T-helper 2 cell treated with Interferon-gamma antibody and Interleukin-4, amounts not matched to agents 100 ng/mL and 5 ng/mL, for 36 hours (primary cell): ENCODE results near the gene NLE1. TPM values are rescaled to one million over a fixed set of nuclear protein-coding genes. Genes with fewer than 3 reads are reported as not detected.
"Not testable (repeated sequence)": the region's sequence is repeated elsewhere in the genome, so short reads cannot be mapped to it uniquely, and the experiment has no call there.

ENCODE experiments used
- intact Hi-C: fragments of 100-400 bp; cut with micrococcal nuclease; formaldehyde crosslinking; loops from one replicate; pipeline ENCODE4 v1.15.1; 2023
- total RNA-seq: library from RNA; stranded (reverse); gene quantifications from 2 replicates; pipeline ENCODE4 v1.2.3, GENCODE V29; 2022

NLE1 gene
- total RNA-seq, 1 donor from 2014 or later: 22.9 TPM

DNA sequence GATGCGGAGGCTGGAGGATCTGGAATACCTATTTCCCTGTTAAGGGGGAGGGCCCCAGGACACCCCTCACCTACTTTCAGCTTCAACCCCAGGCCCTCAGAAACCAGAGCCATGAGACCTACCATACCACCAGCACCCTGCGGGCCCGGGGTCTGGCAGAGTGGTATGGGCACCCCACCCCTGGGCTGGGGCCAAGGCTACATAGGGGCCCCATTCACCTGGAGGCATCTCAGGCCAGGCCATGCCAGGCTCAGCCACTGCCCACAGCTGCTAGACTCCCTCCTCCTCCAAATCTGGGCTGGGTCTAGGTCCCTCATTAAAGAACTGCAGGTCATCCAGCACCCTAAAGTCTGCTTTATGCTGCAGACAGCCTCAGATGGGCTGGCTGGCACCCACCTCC is 11.7 kb downstream of the NLE1 start:
- intact Hi-C loops: no loop called here

DNA sequence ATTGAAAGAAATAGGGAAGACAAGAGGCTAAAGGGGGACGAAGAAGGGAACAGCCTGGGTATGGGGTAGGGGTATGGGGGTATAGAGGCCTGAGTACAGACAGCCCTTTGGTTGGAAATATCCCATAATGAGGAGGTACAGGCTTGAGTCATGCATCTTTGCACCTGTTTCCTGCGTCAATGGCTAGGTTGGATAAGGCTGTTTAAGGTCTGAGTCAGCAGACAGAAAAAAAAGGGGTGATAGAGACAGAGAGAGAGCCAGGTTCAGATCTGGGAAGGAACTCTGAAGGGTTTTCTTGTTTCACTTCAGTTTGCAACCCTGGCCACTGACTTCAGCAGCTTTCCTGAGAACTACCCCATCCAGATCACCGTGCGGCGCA is 12.1 kb downstream of the NLE1 start:
- intact Hi-C loops: no loop called here

DNA sequence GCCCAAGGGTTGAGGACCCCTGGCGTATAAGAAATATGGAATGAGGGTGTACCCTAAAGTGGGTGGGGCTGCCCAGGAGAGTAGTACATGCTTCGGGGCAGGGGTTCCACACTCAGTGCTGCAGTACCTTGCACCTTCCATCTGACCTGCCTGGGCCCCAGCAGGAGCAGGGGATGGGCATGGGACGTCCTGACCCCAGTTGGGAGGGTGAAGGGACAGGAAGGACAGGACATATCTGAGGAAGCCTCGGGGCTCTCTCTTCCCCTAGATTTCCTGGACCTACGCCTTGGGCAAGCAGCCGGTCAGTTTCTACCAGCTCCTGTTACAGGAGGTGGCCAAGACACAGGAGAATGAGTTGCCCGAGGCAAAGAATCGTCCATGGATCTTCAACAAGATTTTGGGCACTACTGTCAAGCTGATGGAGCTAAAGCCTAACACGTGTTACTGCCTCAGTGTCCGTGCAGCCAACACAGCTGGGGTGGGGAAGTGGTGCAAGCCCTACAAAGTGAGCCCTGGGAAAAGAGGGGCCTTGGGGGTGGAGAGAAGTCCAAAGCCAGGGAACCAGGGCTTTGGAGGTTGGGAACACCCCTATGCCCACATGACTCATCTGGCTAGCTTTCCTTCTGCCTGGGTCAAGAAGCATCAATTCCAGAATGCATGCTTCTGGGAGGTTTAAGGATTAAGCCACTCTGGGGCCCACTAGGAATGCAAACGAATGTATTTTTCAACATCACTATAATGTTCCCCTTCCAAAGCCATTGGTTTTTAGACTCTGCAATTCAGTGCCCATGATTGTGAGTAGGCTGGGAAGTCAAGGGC is 12.7 kb downstream of the NLE1 start:
- intact Hi-C loops: no loop called here

DNA sequence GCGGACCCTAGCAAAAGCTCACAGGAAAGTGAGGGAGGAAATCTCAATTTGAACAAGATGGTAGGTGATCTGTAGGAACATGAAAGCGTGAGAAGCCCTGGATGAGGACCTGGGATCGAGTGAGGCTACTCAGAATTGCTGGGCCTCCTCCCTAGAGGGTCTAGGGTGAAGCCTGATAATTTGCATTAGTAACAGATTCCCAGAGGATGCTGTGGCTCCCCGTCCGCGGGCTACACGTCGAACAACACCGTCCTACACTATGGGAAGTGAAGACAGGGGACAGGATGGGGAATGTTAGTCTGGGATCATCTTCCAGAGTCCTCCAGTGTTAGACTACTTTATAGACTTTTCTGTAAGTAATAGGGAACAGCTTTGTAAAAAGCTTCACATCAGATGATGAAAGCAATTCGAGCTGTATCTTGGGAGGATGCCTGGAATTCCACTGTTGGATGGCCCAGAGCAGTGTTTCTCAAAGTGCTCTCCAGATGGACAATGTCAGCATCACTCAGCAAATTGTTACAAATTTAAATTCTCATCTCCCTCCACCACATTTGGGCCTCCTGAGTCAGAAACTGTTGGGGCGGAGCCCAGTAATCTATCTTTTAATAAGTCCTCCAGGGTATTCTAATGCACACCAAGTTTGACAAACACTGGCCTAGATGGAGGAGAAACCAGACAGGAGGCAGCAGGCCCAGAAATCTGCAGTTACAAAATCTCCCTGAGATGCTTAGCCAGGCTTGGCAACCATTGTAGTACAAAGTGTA is 14.2 kb downstream of the NLE1 start:
- intact Hi-C loops: no loop called here

DNA sequence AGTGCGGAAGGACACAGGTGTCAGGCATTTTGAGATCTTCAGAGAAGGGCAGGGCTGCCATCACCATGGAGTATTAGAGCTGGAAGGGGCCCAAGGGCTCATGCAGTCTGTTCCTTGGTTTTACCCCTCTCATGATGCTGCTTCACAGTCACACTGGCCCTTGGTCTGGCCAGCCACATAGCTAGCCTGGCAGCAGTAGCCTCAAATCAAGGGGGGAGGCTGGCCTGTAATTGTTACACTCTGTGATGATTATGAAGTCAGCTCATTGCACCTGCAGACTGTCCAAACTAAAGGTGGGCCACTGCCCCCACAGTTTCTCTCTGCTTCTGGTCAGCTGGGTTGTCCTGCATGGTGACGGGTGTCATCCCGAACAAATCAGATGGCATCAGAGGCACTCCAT is 20.8 kb downstream of the NLE1 start, which contains the start of gene FNDC8:
FNDC8 (plus strand) TSS at position 301 of the 400 bp plus-strand sequence; CDS start at position 380, 79 bp downstream.
- intact Hi-C loops: no loop called here

DNA sequence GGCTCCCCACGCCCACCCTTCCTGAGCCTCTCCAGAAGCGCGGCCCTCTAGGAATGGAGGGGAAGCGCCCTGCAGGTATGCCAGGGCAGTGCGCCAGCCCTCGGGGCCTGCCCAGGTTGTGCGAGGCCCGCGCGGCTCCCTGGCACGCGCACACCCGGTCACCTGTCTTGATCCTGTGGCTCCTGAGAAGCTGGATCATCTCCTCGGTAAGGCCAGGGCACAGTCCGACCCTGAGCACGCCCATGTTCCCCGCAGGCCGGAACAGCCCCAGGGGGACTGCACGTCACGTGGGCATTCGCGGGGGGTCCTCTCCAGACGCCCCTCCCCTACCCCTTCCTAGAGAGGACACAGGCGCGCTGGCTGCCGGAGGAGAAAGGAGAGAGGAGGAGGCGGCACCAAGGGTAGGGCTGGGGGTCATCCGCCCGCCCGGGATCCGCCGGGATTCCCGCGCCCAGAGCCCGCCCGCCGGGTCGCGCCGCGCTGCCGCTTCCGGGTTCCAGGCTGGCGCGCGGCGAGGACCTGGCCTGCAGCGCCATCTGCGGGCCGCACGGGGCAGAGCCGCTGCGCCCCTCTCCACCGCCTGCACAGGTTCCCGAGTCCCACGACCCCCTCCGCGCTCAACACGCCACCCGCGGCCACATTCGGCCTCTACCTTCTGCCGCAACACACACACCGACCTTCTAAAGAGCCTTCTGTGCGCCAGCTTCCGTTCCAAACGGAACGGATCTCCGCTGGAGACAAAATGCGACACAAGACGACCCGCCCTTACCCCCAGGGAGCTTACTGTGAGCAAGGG is 22.5 kb downstream of the NLE1 start, which contains the start of gene RAD51D:
RAD51D (minus strand) TSS at position 491 of the 796 bp plus-strand sequence; CDS start at position 244, 247 bp downstream.
- intact Hi-C loops: loop anchor here (1.0 to 2.0 kb wide), 5 partner anchors 30 to 699 kb away; partner anchors contain the start of gene LIG3

DNA sequence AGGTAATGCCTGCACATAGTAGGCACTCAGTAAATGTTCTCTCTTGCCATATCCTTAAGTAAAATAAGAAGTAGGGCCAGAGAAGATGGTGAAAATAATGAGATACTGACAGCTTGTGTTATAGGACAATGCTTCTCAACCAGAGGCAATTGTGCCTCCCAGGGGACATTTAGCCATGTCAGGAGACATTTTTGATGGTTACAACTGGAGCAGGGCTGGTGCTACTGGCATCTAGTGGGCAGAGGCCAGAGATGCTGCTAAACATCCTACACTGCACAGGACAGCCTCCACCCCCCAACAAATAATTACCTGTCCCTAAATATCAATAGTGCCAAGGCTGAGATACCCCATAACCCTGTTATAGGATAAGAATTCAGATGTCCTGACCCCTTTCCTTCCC is 24.1 kb downstream of the NLE1 start:
- intact Hi-C loops: loop anchor here (2.0 kb wide), 1 partner anchor 575 kb away; no protein-coding TSS in a partner anchor

DNA sequence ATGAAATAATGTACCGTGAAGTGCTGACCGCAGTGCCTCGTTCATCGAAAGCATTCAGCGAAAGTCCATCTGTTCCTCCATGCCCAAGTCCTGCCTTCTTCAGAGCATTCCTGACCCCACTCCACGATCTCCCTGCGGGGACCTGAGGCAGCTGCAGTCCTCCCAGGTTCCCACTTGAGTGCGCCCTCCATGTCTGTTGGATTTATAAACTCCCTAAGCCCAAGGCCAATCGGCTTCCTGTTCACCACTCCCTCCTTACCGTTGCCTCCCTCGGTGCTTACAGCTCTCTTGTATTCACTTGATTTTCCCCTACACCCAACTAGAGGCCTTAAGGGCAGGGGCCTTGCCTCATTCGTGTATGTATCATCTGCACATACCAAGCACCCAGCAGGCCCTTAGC is 25.3 kb downstream of the NLE1 start:
- intact Hi-C loops: no loop called here

DNA sequence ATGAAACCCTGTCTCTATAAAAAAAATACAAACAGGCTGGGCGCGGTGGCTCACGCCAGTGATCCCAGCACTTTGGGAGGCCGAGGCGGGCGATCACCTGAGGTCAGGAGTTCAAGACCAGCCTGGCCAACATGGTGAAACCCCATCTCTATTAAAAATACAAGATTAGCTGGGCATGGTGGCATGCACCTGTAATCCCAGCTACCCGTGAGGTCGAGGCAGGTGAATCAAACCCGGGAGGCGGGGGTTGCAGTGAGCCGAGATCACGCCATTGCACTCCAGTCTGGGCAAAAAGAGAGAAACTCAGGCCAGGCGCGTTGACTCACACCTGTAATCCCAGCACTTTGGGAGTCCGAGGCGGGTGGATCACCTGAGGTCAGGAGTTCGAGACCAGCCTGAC is 31.3 kb downstream of the NLE1 start:
- intact Hi-C loops: not testable (repeated sequence)

DNA sequence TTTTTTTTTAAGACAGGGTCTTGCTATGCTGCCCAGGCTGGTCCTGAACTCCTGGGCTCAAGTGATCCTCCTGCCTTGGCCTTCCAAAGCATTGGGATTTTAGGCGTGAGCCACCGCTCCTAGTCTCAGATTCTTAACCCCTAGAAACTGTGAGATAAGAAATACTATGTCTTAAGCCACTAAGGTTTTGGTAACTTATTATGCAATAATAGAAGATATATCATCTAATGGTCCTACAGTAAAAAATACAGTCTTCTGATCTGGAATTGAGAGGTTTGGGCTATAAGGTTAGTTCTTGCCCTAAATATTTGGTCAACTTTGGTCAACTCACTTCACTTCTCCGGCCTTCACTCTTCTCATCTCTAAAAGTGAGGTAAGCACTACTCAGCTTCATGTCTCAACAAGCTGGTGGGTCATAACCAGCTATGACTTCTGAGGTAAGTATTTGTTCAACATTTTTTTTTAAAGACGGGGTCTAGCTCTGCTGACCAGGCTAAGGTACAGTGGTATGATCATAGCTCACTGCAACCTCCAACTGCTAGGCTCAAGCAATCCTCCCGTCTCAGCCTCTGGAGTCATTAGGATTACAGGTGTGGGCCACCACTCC is 37.2 kb downstream of the NLE1 start:
- intact Hi-C loops: no loop called here

DNA sequence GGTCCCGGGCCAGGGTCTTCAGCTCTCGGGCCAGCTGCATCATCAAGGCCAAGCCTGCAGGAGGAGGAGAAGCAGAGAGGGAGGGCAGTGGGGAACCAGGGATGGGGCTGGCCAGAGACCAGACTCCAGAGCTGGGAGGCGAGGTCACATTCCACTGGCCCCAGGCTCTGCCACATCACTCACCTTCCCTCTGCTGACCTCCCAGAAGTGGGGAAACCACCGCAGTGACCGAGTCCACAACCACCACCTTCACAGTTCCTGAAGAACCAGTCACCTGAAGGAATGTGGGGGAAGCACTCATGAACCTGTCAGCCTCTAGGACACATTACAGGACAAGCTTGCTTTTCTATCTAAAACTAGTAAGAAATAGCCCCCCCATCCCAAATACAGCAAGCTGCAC is 38.8 kb downstream of the NLE1 start:
- intact Hi-C loops: no loop called here

DNA sequence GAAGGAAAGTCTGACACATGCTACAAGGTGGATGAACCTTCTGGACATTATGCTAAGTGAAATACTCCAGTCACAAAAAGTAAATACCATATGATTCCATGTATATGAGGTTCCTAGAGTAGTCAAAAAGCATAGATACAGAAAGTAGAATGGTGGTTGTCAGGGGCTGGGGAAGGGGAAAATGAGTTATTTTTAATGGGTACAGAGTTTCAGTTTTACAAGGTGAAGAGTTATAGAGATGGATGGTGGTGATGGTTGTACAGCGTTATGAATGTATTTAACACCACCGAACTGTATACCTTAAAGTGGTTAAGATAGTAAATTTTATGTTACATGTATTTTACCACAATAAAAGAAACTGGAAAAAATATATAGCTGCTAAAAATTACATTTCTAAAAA is 40.4 kb downstream of the NLE1 start:
- intact Hi-C loops: no loop called here

DNA sequence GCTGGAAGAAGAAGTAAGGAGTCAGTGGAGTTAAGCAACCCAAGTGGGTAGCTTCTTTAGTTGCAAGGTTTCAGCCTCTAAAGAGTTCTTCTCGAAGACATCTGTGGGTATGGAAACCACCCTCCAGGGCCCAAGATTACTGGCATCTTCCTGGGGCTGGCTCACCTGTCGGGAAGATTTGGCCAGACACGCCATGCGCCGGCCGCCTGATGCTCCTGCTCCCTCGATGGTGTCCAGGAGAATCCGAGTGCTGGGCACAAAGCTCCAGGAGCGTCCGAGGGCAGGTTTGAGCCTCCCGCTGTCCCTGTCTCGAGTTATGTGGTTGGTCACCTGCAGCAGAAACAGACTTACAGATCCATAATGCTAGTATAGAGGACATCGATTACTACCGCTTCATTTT is 41.1 kb downstream of the NLE1 start:
- intact Hi-C loops: no loop called here

DNA sequence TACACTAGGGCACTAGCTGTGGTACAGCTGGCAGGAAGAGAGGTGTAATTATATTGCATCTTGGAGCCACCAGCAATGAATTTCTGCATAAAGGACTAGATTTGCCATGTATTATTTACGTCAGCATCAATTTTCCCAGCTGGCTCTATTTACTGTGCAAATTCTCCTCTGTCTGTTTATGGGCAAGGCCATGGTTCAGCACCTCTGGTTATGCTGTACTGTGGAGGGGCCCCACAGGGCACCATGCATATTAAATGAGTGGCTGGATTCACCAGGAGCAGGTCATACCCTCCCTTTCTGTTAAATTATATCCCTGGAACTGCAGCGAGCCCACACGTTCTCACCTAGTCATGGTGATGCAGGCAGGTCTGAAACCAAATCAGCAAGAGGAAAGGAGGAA is 42.2 kb downstream of the NLE1 start:
- intact Hi-C loops: no loop called here

DNA sequence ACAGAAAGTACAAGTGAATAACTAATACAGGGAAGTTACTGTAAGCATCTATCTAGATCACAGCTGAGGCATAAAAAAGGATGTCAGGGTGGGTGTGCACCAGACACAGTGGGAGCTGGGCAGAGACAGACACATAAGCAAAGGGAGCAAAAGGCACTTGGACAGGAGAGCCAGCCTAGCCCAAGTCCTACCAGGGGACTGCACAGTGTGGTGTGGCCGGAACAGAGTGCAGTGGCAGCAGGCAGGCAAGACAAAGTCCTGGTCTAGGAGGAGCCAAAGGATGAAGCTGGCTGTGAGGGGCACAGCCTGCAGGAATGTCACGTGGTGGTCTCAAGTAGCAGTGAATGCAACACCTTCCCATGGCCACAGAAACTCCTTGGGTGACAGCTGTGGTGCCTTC is 44.3 kb downstream of the NLE1 start:
- intact Hi-C loops: no loop called here

DNA sequence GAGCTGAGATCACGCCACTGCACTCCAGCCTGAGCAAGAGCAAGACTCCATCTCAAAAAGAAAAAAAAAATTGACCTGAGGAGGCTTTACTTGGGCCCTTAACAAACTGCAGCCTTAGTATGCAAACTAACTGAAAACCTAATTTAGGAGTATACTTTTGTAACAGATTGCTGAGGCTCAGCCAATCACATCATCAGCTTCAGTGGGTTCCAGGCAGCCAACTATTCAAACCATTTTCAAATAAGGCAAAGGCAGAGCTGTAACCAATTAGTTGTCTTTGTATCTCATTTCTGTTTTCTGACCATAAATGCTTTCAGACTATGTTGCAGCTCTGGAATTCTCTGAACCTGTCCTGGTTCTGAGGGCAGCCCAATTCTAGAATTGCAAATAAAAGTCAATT is 46.4 kb downstream of the NLE1 start:
- intact Hi-C loops: no loop called here

DNA sequence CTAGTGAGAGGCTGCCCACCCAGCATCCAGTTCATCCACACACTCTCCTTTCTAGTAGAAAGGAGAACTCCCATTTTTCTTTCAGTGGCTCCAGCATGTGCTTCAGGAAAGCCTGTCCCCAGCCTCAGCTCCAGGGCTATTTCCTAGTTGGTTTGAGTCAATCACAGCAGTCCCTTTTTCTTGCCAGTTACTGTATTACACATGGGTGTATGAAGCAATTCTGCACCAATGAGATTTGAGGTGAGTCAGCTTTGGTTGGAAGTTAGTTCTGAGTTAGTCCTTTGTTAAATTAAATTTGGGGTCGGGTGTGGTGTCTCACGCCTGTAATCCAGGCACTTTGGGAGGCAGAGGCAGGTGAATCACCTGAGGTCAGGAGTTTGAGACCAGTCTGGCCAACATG is 47.2 kb downstream of the NLE1 start:
- intact Hi-C loops: no loop called here

DNA sequence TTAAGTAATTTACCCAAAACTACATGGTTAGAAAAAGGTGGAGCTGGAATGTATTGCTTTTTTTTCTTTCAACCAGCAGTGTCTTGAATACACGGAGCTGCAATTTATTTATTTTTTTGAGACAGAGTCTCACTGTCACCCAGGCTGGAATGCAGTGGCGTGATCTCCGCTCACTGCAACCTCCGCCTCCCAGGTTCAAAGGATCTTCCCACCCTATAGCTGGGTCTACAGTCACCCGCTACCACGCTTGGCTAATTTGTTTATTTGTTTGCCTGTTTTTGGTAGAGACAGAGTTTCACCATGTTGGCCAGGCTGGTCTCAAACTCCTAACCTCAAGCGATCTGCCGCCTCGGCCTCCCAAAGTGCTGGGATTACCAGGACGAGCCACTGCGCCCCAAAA is 51.4 kb downstream of the NLE1 start:
- intact Hi-C loops: not testable (repeated sequence)

DNA sequence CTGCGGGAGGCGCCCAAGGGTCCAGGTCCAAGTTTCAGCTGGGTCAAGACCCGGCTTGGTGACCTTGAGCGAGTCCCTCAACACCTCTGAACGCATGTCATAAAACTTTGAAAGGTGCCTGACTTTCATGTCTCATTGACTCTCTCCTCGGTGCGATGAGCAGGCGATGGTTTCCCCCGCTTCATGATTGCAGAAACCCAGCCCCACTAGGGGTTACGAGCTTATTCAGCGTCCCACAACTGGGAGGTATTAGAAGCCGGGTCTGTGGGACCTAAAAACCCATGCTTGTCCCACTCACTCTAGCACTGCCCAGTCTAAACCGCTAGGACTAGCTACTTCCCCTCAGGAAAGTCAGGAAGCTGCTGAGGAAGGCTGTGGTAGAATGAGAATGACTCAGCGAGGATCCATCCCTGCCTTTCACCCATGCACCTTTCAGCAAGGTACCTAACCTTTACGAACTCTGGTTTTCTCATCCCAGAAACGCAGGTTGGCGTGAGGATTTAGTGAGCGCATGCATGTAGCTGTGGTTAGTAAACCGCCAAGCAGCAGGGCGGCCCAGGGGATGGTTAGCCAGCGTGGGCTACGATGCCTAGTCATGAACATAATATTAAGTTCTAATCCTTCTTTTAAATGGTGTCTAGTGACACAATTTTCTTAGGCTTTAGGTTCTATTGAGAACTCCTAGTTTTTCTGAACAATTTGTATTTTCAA is 52.4 kb downstream of the NLE1 start:
- intact Hi-C loops: loop anchor here (1.0 kb wide), 6 partner anchors 26 to 108 kb away; partner anchors contain the start of genes NLE1, RAD51D and RFFL

DNA sequence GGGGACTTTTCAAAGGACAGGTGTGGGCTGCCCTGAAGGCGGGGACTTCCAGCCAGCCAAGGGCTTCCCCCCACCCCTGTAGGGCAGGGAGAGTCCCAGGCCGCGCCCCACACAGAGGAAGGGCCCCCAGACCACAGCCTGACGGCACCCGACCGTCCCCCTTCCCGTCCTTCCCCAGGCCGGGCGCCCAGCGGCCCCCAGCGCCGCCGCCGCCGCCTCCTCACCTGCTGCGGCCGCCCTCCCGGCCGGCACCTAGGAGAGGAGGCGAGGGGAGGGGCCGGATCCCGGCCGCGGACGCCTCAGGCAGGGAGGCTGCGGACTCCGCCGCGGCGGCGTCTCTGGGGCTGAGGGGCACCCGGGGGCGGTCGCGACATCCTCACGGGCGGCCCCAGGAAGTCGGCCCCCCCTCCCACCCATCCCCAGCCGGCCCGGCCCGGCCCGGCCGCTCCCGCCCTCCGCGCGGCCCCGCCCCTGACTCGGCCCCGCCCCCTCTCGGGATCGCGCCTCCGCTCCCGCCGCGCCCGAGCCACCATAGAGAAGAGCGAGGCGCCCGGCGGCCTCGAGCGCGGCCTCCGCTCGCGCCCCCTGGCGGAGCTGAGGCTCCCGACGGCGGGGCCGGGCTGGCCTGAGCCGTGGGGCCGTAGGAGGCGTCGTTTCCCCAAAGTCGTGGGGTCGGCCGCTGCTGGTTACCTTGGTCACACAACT is 53.1 kb downstream of the NLE1 start:
- intact Hi-C loops: loop anchor here (1.0 kb wide), 8 partner anchors 16 to 108 kb away; partner anchors contain the start of genes NLE1, RAD51D and RFFL
